EL (cell line): ENCODE results near the gene ACTN1.
"Not testable (repeated sequence)": the region's sequence is repeated elsewhere in the genome, so short reads cannot be mapped to it uniquely, and the experiment has no call there.

ENCODE experiments used
- DNase-seq: peaks from one replicate; pipeline ENCODE4 v3.0.0-alpha.2; 2016

ACTN1 gene

DNA sequence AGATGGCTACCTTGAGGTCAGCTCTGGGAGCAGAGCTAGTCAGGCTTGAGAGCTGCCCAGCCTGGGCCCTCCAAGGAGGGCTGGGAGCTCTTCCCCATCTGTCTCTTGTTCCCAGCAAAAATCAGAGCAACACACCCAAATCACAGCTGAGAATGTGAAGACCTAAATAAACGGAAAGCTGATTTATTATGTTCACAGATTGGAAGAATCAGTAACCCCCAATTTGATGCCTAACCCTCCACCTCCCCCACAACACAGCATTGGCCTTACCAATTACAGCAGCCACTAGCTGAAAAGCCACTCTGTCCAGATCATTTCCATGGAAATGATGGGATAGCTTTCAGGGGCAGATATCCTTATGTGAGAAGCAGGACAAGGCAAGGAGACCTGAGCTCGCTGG is 7.1 kb upstream of the ACTN1 start:
- no peak for DNase-seq

DNA sequence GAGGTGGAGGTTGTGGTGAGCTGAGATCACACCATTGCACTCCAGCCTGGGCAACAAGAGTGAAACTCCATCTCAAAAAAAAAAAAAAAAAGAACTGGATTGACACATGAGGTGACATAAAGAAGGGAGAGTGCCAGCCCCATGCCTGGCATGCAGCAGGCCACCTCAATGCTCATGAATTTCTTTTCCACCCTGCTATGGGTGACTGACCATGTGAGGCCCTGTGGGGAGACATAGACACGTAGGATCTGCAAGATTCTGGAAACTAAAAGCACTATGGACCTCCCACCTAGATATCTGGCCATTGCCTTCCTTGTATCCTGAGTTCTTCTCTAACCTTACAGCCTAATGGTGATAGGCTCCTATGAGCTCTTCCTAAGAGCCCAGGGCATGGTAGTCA is 5.6 kb upstream of the ACTN1 start:
- no peak for DNase-seq

DNA sequence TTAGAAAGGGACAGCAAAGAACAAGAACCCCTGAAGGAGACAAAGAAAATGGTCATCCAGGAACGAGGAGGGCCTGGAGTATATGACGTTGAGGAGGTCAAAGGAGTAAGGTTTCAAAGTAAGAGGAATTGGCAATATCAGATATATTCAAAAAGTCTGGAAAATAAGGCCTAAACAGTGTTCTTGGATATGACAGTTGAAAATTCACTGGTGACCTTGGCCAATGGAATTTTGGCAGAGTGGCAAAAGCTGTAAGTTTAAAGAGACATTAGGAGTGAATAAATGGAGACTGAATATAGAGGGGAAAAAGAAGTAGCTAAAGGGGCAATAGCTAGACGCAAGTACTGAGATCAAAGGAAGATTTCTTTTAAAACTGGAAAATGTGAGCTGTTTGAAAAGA is 4.1 kb upstream of the ACTN1 start:
- DNase-seq = no peak

DNA sequence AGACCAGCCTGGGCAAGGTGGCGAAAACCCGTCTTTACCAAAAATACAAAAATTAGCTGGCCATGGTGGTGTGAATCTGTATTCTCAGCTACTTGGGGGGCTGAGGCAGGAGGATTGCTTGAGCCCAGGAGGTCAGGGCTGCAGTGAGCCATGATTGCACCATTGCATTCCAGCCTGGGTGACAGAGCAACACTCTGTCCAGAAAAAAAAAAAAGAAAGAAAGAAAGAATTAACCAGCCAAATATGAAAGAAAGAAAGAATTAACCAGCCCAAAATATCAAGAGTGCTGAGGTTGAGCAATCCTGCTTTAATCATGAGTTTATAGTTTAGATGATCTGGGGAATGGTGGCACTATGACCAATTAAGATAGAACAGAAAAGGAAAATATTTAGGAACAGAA is 3.5 kb upstream of the ACTN1 start:
- peak; percentile 43 for DNase-seq

DNA sequence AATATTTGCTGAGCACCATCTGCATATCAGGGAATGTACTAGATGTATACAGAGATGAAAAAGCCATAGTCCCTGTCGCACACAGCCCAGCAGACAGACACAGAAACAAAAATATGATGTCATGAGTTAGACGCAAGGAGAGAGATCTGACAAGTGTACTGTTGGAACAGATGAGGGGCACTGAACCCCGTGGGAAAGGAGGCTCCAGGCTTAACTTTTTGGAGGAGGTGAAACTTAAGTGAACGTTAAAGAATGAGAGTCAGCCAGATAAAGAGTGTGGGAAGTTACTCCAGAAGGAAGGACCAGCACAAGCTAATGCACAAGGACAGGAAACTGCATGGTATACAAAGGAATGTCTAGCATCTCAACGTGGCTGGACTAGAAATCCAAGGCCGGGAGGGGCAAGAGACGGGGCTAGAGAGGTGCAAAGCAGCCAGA is 2.5 kb upstream of the ACTN1 start:
- peak; percentile 83 for DNase-seq

DNA sequence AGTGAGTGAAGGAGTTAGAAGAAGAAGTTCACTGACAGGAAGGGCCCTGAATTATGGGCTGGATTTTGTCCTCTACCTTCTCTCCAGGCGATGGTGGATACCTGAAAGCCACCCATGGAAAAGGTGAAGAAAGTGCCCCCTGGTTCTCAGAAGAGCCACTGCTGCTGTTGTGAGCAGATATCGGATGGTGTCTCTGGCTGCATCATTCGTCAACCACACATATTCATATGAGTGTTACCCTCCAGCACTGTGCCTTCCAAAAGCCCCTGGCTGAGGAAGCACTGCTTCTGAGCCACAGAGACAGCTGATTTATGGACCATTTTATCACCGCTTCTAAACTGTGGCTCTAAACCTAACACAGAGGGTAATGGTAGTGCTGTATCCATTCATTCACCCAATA is 2.0 kb upstream of the ACTN1 start:
- DNase-seq = no peak

DNA sequence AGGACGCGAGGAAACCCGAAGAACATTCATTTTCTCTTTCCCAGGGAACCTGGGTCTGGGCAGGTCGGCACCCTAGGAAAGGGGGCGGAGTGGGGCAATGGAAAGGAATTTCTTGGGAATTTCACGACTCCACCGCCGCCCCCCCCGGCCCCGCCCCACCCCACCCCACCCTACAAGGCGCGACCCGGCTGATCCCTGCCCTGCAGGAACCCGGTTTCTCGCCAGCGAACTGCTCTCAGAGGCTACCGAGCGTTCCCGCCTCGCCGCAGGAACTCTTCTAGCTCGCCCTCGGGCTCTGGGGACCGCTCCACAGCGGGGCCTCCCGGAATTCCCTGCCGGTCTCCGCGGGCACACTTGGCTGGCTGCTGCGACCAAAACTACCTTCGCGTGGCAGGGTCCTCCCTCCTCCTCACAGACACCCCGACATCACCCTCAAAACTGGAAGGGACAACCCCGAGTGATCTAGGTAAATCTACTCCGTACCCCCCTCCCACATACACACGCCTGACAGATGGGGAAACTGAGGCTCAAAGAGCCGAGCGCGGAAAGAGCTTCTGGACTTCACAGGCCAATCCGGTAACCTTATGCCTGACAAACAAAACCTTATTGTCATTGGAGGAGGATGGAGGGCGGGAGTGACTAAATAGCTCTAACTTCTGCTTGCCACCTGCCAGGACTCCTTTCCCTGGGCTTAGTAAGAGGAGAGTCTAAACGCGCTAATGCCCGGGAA is 785 bp upstream of the ACTN1 start:
- DNase-seq = peak; percentile 54

DNA sequence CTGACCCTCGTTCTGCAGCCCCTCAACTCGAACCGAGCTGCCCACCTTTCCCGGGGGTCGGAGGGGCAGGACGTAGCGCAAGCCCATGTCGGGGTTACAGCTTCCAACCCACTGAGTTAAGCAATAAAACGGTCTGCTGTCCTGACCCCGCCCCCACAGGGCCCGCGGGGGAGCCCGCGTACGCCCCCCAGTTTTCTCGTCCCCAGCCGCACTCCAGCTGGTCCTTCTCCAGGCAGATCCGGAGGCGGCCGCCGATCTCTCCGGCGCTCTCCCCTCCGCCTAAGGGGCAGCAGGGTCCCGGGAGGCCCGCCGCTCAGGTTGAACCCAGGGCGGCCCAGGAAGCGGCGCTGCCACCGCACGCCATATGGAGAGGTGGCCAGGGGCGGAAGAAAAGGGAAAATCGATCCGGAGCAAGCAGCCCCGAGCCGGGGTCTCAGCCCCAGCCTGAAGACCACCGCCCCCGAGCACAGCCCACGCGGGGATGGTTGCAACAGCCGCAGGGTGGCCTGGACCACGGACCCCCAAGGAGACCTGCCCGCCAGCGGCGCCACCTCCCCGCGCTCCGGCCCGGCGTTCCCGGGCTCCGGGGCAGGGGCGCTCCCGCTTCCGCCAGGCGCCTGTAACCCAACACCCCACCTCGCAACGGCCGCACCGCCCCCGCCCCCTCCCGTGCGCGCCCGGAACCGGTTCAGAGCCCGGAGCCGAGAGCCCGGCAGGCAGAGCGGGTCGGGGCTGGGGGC is 760 bp downstream of the ACTN1 start:
- DNase-seq = peak; percentile 53

DNA sequence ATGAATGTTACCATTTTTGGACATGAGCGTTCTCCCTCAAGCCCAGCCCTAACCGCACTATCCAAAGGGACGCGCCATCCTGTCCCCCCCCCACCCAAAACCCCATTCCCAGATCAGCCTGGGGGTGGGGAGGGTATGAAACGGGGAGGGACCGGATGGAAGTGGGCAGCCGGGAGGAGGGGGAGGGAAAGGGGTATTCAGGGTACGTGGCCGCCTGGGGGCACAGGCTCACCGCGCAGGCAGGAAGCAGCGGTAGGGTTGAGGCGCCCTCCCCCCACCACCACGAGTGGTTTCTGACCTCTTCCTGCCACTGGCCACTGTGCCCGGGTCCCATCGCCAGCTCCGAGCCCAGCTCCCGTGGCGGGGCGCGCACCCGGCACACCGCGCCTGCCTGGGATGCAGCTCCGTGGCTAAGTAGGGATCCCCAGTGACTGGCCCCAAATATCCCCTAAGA is 1.4 kb downstream of the ACTN1 start:
- DNase-seq = peak; percentile 98

DNA sequence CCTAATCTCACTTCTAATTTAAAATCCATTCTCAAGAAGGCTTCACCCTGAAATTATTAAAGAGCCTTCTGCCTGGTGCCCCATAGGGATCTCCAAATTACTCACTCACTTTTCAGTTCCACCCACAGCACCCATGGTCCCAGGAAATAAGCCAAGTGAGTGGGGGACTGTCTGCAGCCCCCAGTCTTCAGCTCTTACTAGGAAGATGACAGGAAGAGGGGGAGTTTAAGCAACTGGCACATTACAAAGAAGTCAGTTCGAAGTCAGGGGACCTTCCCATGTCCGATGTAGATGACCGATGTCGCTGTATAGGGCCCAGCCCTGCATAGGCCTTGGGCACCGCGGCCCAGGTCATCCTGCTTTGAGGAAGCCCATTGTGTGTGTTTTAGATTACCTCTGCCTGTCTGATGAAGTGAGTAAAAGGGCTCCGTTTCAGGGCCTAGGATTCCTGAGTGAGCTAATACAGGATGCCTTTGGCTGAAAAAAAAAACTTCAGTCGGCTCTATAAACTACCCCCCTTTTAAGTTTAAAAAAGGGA is 1.9 kb downstream of the ACTN1 start:
- no peak for DNase-seq

DNA sequence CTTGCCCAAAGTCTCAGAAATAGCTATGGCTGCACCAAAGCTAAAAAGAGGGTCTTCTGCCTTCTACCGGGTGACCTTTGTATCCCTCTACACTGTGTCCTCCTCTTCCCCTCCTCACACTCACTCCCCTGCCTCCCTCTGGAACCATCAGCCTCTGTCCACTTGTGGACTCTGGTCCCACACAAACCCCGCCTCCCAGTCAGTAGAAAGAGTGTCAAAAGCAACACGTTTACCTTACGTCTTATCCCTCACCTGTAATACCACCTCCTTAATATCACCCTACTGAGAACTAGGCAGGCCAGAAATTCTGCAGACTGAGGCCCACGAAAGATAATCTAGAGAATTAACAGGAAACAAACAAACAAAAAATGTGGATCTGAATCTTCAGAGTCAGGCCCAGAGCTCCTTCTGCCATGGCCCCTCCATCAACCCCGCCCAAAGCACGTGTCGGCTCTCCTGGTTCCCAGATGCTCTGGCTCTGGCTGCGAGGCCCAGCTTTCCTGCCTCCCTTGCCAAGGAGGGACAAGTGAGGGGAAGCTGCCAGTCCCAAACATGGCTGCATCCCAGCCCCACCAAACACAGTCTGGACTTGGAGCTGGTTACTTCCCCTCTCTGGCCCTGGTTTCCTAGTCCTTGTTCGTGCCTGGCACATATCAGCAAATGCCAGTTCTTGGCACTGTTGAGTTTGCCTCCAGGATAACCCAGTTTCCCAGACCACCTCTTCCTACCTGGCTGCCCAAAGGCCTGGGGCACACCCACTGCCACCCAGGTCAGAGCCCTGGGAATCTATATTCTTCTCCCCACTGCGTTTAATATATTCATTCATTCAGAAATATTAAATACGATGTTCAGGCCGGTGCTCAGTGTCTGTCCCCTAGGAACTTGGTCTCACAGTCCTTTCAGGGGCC is 2.7 kb downstream of the ACTN1 start:
- DNase-seq = peak; percentile 68

DNA sequence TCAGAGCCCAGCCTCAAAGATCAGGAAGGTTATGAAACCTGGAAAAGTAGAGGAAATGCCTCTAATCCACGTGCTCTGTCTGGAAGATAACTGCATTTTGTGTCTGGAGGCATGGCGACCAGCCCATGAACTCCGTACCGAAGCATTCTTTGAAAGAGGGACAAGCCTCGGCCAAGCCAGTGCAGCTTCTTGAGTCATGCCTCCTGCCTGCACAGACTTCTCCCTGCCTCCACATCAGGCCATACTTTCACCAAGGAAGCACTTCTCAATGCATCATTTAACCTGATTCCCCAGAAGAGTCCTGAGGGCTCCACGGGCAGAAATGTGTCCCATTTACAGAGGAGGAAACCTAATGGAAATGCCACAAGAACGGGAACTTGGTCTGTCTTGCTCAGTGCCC is 3.4 kb downstream of the ACTN1 start:
- DNase-seq = peak; percentile 78

DNA sequence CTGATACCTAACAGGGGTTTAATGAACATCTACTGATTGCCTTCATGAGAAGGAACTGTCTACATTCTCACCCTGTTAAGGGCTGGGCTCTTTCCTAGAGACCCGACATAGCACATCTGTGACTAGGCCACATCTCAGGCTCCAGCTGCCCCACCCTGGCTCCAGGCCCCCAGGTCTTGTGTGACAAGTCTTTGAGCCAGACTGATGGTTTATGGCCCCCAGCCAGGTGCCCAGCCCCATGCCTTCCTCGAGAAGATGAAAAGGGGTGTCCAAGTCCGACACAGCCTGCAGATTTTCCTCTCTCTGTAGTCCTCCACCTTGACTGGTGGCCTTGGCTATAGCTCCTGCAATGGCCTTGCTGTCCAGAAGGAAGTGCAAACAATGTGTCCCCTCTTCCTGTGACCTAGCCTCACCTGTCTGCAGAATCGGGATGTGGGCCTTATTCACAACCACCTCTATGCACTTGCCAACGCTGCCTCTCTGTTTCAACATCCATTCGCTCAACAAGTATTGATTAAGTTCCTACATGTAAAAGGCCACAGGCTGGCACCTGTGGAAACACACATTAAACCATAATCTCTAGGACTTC is 4.2 kb downstream of the ACTN1 start:
- DNase-seq = peak; percentile 28

DNA sequence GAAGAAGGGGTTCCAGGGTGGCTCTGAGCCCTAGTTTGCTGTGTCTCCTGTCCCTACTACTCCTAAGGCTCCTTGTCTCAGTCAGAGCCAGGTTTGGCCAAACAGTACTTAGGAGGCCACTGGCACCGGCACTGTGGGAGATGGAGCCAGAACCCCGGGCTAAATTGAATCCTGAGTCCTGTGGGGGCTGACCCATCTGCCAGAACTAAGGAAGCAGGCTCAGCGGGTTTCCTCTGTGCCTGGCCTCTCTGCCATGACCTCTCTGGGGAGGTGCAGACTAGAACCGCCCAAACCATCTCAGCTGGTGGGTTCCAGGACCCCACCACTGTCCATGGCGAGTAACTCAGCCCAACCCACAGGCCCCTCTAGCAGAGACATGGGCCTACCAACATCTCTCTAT is 5.5 kb downstream of the ACTN1 start:
- peak; percentile 6 for DNase-seq

DNA sequence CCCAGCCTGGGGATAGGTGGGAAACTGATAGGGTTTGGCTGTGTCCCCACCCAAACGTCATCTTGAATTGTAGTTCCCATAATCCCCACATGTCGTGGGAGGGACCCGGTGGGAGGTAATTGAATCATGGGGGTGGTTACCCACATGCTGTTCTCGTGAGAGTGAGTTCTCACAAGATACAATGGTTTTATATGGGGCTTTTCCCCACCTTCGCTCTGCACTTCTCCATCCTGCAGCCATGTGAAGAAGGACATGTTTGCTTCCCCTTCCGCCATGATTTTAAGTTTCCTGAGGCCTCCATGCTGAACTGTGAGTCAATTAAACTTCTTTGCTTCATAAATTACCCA is 5.9 kb downstream of the ACTN1 start:
- not testable (repeated sequence) for DNase-seq

DNA sequence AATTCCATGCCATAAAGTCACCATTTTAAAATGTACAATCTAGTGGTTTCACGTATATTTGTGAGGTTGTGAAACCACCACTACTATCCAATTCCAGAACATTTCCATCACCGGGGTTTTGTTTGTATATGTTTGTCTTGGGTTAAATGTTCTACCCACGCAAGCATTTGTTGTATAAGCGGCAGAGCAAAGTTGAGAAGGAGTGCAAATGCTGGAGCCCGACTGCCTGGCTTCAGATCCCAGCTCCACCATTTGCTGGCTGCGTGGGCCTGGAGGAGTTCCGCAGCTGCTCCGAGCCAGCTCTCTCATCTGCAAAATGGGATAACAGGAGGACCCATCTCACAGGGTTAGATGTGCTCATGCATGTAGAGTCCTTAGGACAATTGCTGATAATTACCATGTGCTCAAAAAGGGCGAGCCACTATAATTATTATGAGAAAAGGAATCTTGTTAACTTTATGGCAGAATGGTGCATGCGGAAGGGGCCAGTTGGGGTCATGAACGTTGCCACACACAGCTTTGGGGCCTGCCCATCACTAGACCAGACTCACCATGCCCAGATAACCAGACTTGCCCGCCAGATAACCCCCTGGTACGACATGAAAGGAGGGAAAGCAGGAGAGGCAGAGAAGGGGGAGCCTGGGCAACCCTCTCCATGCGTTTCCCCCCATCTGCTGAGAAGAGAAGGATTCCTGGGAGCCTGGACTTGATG is 6.4 kb downstream of the ACTN1 start:
- DNase-seq = peak; percentile 33

DNA sequence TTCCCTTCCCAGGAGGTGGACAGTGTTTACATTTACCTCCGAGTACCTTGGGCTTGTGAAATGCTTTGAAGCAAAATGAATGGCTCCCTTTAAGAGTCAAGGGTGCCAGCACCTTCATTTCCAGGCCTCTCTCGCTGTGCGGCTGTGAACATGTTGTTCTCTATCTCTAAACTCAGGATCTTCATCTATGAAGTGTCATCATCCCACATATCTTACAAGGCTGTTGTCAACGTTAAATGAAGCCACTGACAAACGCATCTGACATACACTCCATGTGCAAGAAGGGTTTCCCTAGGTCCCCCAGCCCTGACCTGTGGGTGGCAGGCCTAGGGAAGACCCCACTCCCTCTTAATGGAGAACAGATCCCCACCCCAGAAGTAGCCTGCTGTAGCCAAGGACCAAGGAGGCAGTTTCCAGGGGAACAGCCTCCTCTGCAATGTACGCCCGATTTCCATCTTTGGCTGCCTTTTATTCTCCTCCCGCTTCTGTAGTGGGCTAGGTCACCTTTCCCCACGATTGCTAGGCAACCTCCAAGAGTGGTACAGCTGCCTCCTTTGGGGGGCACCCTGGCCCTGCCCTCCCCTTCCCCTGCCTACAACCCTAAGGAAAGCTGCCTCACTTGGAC is 7.6 kb downstream of the ACTN1 start:
- peak; percentile 18 for DNase-seq

DNA sequence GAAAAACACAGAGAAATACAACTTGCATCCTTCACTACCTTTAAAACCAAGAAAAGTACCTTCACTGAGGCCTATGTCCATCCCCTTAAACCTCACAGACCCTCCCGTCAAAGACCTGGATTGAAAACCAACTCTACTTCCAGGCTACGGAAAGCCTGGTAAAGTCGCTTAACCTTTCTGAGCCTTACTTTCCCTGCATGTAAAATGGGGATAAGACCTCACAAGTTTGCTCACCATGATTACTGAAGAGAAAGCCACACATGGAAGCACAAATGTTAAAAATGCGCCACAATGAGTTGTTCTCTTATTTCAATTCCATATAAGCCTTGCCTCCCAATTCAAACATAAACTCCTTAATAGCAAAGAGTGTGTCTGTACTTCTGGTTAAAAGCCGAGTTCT is 8.4 kb downstream of the ACTN1 start:
- DNase-seq = no peak

DNA sequence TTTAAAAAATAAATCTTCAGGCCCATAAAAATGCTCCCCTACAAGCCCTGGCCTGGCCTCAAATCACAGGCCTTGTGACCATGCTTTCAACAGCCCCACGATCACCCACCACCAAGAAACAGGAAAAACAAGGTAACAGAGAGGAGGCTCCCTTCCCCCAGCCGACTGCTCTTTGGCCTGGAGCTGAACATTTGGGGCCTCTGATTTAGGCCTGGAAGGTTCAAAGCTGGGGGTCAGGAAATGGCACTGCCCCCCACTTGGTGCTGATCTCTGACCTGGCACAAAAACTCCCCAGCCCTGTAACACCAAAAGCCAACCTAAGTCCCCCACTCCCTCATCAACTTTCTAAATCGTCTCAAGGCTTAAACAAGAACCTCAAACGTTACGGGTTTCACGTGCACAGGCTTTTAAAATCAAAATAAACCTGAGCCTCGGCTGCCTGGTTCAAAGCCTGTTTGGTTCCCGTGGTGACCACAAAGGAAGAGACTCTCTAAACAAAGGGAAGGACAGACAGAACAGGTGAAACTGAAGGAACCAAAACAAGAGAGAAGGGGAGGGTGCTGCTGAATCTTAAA is 9.0 kb downstream of the ACTN1 start:
- DNase-seq = no peak

DNA sequence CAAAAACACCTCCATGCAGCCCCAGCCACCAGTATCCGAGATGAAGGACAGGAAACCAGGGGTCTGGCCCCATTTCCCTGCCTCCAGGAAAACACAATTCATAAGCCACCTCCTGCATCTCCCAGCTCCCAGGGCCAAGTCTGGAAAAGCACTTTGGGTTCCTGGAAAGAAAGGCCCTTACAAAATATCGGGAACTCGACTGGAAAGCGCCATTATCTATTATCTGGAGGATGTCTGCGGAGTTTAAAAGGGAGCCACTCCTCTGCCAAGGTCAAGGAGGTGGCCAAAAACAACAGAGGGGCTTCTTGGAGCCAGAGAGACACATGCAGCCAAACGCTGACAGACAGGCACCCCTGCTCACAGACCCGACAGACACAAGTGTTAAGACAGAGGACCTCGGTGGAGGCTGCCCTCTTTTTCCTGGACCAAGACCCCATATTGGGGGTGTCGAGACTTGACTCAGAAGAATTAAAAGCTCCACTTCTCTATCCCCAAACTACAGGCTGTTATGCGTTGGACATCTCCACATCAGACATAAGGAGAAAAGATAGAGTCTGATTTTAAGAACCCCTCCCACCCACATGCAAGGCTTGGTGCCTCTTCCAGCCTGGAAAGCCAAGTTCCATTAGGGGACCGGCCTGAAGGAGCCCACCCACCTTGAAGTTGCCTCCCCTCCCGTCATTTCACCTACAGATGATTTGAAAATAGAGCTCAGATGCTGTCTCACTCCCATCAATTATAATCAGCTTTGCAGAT is 9.6 kb downstream of the ACTN1 start:
- no peak for DNase-seq

DNA sequence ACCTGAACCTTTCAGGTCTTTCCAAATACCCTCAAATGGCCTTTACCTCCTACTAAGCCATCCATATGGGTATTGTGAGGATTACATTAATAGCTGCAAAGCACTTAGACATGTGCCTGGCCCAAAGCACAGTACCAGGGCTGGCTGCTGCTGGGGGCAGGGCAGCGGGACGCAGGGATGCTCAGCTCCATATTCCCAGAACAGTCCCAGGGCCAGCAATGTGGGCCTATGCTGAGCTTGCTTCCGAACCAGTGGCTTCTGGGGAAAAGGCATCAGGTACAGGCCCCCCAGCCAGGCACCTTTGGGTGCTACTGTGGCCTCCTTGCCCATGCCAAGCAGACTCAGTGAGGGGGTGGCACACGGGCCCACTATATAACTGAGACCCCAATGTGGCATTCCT is 10.4 kb downstream of the ACTN1 start:
- DNase-seq = no peak
